ENCODE data around the gene OR5V1.

- no peak for TF ChIP-seq POLR2A (IDR thresholded peaks at IDR 0.05)
- TF ChIP-seq, protein P1, sequence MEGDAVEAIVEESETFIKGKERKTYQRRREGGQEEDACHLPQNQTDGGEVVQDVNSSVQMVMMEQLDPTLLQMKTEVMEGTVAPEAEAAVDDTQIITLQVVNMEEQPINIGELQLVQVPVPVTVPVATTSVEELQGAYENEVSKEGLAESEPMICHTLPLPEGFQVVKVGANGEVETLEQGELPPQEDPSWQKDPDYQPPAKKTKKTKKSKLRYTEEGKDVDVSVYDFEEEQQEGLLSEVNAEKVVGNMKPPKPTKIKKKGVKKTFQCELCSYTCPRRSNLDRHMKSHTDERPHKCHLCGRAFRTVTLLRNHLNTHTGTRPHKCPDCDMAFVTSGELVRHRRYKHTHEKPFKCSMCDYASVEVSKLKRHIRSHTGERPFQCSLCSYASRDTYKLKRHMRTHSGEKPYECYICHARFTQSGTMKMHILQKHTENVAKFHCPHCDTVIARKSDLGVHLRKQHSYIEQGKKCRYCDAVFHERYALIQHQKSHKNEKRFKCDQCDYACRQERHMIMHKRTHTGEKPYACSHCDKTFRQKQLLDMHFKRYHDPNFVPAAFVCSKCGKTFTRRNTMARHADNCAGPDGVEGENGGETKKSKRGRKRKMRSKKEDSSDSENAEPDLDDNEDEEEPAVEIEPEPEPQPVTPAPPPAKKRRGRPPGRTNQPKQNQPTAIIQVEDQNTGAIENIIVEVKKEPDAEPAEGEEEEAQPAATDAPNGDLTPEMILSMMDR (IDR thresholded peaks at IDR 0.05): no peak
Measured at GRCh38 chr6:29325777-29326176, 42.9 kb downstream of the OR5V1 start.

Data from sigmoid colon (tissue), 3 donors.